ENCODE measurements around the gene CALHM4.

Gene CALHM4

GRCh38 chr6:116543149-116543548 lies 10.4 kb upstream of the CALHM4 start:
- DNase-seq, result no peak

- no peak for DNase-seq
Measured at GRCh38 chr6:116545651-116546050, 7.9 kb upstream of the CALHM4 start, which contains the start of gene TRAPPC3L. TRAPPC3L (minus strand) TSS chr6:116545684; CDS start chr6:116545514, 170 bp downstream.

GRCh38 chr6:116547358-116547757 lies 6.2 kb upstream of the CALHM4 start:
- DNase-seq, result no peak

GRCh38 chr6:116550796-116551195 lies 2.8 kb upstream of the CALHM4 start:
- no peak for DNase-seq

- no peak for DNase-seq
Measured at GRCh38 chr6:116556065-116556464, 2.5 kb downstream of the CALHM4 start.

GRCh38 chr6:116556814-116557415 lies 3.4 kb downstream of the CALHM4 start:
- DNase-seq, result no peak

GRCh38 chr6:116557893-116558292 lies 4.3 kb downstream of the CALHM4 start:
- DNase-seq, result peak; percentile 97

GRCh38 chr6:116560130-116560529 lies 6.6 kb downstream of the CALHM4 start:
- DNase-seq, result no peak

GRCh38 chr6:116561377-116562018 lies 7.9 kb downstream of the CALHM4 start:
- peak; percentile 25 for DNase-seq

- DNase-seq, result no peak
Measured at GRCh38 chr6:116562019-116562403, 8.5 kb downstream of the CALHM4 start.

GRCh38 chr6:116562614-116563013 lies 9.1 kb downstream of the CALHM4 start:
- DNase-seq, result no peak

GRCh38 chr6:116563830-116564229 lies 10.3 kb downstream of the CALHM4 start:
- DNase-seq, result no peak

GRCh38 chr6:116564311-116564710 lies 10.8 kb downstream of the CALHM4 start:
- no peak for DNase-seq

GRCh38 chr6:116564921-116565872 lies 11.6 kb downstream of the CALHM4 start:
- DNase-seq, result no peak

GRCh38 chr6:116568111-116568510 lies 14.6 kb downstream of the CALHM4 start:
- DNase-seq, result no peak

GRCh38 chr6:116568821-116569755 lies 15.5 kb downstream of the CALHM4 start:
- DNase-seq, result no peak

- peak; percentile 98 for DNase-seq
Measured at GRCh38 chr6:116570856-116571682, 17.5 kb downstream of the CALHM4 start, which contains the start of gene RWDD1. RWDD1 (plus strand) TSS chr6:116571504; CDS start chr6:116571583, 79 bp downstream.

- DNase-seq, result no peak
Measured at GRCh38 chr6:116571683-116572000, 18.1 kb downstream of the CALHM4 start.

- no peak for DNase-seq
Measured at GRCh38 chr6:116572162-116572561, 18.6 kb downstream of the CALHM4 start.

- no peak for DNase-seq
Measured at GRCh38 chr6:116575227-116575626, 21.7 kb downstream of the CALHM4 start.

GRCh38 chr6:116577486-116577885 lies 23.9 kb downstream of the CALHM4 start:
- DNase-seq, result no peak

- no peak for DNase-seq
Measured at GRCh38 chr6:116578335-116578734, 24.8 kb downstream of the CALHM4 start.
